ENCODE measurements around the gene EBF3.

DNA sequence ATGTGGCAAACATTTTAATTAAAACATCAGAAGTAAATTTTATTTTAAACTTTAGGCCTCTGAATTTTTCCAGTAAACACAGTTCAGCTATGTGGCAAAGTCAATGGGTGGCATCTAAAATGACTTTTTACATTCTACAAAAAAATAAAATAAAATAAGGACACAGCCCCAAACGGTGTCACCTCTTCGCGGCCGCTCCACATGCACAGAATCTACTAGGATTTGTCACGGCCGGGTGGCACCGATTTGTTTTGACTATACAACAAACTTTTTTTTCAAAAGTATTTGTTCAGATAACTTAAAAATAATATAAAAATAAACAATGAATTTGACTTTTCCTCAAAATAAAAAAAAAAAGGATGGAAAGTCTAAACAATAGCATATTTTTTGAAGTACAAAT is 127.8 kb downstream of the EBF3 start:
- TF ChIP-seq, protein P1, sequence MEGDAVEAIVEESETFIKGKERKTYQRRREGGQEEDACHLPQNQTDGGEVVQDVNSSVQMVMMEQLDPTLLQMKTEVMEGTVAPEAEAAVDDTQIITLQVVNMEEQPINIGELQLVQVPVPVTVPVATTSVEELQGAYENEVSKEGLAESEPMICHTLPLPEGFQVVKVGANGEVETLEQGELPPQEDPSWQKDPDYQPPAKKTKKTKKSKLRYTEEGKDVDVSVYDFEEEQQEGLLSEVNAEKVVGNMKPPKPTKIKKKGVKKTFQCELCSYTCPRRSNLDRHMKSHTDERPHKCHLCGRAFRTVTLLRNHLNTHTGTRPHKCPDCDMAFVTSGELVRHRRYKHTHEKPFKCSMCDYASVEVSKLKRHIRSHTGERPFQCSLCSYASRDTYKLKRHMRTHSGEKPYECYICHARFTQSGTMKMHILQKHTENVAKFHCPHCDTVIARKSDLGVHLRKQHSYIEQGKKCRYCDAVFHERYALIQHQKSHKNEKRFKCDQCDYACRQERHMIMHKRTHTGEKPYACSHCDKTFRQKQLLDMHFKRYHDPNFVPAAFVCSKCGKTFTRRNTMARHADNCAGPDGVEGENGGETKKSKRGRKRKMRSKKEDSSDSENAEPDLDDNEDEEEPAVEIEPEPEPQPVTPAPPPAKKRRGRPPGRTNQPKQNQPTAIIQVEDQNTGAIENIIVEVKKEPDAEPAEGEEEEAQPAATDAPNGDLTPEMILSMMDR (IDR thresholded peaks at IDR 0.05; ENCODE audit: insufficient read depth, low read depth, low read length): no peak
- TF ChIP-seq EZH2 (IDR thresholded peaks at IDR 0.05; ENCODE audit: insufficient read depth, low read length): no peak

Data from astrocyte (in vitro differentiated cells and primary cell).